Osteoblast (primary cell): Measurements from ENCODE around the gene SCT. TPM values are rescaled to one million over a fixed set of nuclear protein-coding genes. Genes with fewer than 3 reads are reported as not detected.

ENCODE experiments used
- DNase-seq: peaks from one replicate; pipeline ENCODE4 v3.0.0; 2011; ENCODE audit warnings: low spot score, mixed read lengths; ENCODE audit not compliant: insufficient read length; ENCODE audit errors: missing footprints
- H2AFZ ChIP-seq: 2 replicates; pipeline ENCODE4 v1.6.0; 2011; ENCODE audit warnings: mild to moderate bottlenecking, low read length
- H3K27ac ChIP-seq: 2 replicates; pipeline ENCODE4 v1.5.1; 2011; ENCODE audit warnings: mild to moderate bottlenecking, low read depth, low read length, moderate library complexity
- H3K27me3 ChIP-seq: 2 replicates; pipeline ENCODE4 v1.6.0; 2012; ENCODE audit warnings: mild to moderate bottlenecking, control low read depth, inconsistent platforms, low read length, moderate library complexity; ENCODE audit not compliant: insufficient read depth
- H3K36me3 ChIP-seq: 2 replicates; pipeline ENCODE4 v1.5.1; 2011; ENCODE audit warnings: mild to moderate bottlenecking, low read length, control low read depth, moderate library complexity; ENCODE audit not compliant: insufficient read depth
- H3K4me1 ChIP-seq: 2 replicates; pipeline ENCODE4 v1.5.1; 2011; ENCODE audit warnings: mild to moderate bottlenecking, low read length, control low read depth, moderate library complexity; ENCODE audit not compliant: insufficient read depth
- H3K4me2 ChIP-seq: 2 replicates; pipeline ENCODE4 v1.6.0; 2011; ENCODE audit warnings: mild to moderate bottlenecking, low read length; ENCODE audit not compliant: insufficient read depth
- H3K4me3 ChIP-seq: fragments of 200-600 bp; sonication (generic); 3 replicates; pipeline ENCODE4 v1.5.1; 2012; ENCODE audit warnings: mild to moderate bottlenecking, low read length, inconsistent platforms; ENCODE audit not compliant: insufficient read depth
- H3K79me2 ChIP-seq: 2 replicates; pipeline ENCODE4 v1.6.0; 2012; ENCODE audit warnings: mild to moderate bottlenecking, low read length, control low read depth, inconsistent platforms; ENCODE audit not compliant: insufficient read depth
- H3K9me3 ChIP-seq: 2 replicates; pipeline ENCODE4 v1.5.1; 2011; ENCODE audit warnings: low read depth, low read length, control low read depth
- H4K20me1 ChIP-seq: 2 replicates; pipeline ENCODE4 v1.6.0; 2012; ENCODE audit warnings: mild to moderate bottlenecking, low read length, control low read depth; ENCODE audit not compliant: insufficient read depth
- total RNA-seq: library from RNA; depleted of rRNA; stranded (reverse); fragments of >200 nt; gene quantifications from 2 replicates; pipeline ENCODE4 v1.2.3, GENCODE V29; 2012
- TF ChIP-seq, protein P1 (sequence below): IDR thresholded peaks from 2 replicates; pipeline ENCODE4 v1.5.1; 2011; ENCODE audit warnings: mild to moderate bottlenecking, low read depth, low read length, moderate library complexity; ENCODE audit errors: extremely low read depth

The SCT gene, protein sequence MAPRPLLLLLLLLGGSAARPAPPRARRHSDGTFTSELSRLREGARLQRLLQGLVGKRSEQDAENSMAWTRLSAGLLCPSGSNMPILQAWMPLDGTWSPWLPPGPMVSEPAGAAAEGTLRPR
- not detected in 2 replicates for total RNA-seq

DNA sequence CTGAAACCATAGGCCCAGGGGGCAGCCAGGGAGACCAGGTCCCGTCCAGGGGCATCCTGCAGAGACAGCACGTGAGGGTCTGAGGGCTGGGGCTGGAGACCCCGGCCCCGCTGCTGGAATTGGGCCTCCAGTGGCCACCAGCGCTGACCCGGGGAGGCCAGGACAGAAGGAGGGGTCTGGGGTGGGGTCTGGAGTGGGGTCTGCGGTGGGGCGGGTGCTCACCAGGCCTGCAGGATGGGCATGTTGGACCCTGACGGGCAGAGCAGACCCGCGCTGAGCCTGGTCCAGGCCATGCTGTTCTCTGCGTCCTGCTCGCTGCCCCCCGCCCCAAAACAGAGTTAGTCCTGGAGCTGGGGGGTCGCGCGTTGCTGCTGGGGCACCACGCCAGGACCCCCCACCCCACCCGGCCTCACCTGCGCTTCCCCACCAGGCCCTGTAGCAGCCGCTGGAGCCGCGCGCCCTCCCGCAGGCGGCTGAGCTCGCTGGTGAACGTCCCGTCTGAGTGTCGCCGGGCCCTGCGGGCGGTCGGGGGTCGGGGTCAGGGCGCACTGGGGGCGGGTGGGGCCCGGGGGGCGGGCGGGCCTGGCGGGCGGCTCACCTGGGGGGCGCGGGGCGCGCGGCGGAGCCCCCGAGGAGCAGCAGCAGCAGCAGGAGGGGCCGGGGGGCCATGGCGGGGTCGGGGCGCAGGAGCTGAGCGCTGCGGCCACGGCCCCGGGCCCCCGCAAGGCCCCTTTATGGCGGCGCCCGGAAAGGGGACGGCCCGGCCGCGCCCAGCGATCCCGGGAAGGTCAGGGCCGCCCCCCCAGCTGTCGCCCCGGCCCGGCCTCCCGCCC, at the start of gene SCT:
SCT (minus strand) TSS at position 707 of the 833 bp plus-strand sequence; CDS start at position 669, 38 bp downstream.
- H3K79me2 ChIP-seq = no peaks in the 10 kb centered on the region
- H3K9me3 ChIP-seq = no peaks in the 10 kb centered on the region
- peaks cover 15% of the 10 kb centered on the region for H3K4me1 ChIP-seq
- H3K27ac ChIP-seq = no peak within 1 kb of the TSS
- TF ChIP-seq, protein P1, sequence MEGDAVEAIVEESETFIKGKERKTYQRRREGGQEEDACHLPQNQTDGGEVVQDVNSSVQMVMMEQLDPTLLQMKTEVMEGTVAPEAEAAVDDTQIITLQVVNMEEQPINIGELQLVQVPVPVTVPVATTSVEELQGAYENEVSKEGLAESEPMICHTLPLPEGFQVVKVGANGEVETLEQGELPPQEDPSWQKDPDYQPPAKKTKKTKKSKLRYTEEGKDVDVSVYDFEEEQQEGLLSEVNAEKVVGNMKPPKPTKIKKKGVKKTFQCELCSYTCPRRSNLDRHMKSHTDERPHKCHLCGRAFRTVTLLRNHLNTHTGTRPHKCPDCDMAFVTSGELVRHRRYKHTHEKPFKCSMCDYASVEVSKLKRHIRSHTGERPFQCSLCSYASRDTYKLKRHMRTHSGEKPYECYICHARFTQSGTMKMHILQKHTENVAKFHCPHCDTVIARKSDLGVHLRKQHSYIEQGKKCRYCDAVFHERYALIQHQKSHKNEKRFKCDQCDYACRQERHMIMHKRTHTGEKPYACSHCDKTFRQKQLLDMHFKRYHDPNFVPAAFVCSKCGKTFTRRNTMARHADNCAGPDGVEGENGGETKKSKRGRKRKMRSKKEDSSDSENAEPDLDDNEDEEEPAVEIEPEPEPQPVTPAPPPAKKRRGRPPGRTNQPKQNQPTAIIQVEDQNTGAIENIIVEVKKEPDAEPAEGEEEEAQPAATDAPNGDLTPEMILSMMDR = no peak
- H2AFZ ChIP-seq = no peak within 1 kb of the TSS
- H3K36me3 ChIP-seq = no peaks in the 10 kb centered on the region
- no peak within 1 kb of the TSS for H3K4me3 ChIP-seq
- no peaks in the 10 kb centered on the region for H3K27me3 ChIP-seq
- no peak for DNase-seq
- H3K4me2 ChIP-seq = no peak within 1 kb of the TSS
- H4K20me1 ChIP-seq = peaks cover 3% of the 10 kb centered on the region

DNA sequence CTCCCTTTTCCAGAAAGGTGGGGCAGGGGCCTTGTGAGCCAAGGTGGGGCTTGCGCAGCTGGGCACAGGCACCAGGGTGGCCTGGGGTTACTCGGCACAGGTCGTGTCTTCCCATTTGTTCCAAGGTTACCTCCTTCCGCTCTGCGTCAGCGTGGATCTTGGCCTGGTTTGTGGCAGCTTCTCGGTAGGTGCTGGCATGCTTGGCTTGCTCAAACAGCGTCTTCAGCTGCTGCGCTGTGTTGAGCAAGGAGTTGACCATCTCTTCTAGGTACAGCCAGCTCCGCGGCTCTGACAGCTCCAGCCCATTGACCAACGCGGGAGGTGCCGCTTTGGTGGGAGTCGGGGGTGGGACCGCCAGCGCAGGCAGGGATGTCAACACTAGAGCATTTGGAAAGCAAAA, 47.4 kb upstream of the SCT start:
- no peaks in the 10 kb centered on the region for H3K9me3 ChIP-seq
- H3K27me3 ChIP-seq = no peaks in the 10 kb centered on the region
- H3K4me3 ChIP-seq = no peak overlapping the region
- H4K20me1 ChIP-seq = peaks cover 3% of the 10 kb centered on the region
- no peaks in the 10 kb centered on the region for H3K79me2 ChIP-seq
- TF ChIP-seq, protein P1 = no peak
- DNase-seq = no peak
- no peak overlapping the region for H2AFZ ChIP-seq
- H3K4me1 ChIP-seq = no peaks in the 10 kb centered on the region
- no peak overlapping the region for H3K27ac ChIP-seq
- peaks cover 43% of the 10 kb centered on the region for H3K36me3 ChIP-seq
- H3K4me2 ChIP-seq = no peak overlapping the region

DNA sequence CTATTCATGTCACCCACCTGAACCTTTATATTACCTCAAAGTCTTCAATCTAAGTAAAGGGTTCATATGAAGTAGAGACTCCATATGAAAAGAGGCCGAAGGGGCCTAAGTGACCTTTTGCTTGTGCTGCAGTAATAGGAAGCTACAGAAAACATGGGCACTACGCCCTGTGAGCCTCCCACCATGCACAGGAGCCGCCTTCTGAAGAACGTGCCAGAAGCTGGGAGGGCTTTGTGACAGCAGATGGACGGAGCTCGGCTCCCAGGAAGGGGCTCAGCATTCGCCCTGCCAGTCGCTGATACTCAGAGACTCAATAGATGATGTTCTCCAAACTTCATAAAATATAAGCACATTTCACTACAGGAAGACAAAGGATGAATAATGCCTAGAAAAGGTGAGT, 46.9 kb upstream of the SCT start:
- no peak for DNase-seq
- TF ChIP-seq, protein P1 = no peak
- H3K27ac ChIP-seq = no peak overlapping the region
- peaks cover 39% of the 10 kb centered on the region for H3K36me3 ChIP-seq
- no peaks in the 10 kb centered on the region for H3K79me2 ChIP-seq
- no peak overlapping the region for H2AFZ ChIP-seq
- H3K4me3 ChIP-seq = no peak overlapping the region
- H3K4me1 ChIP-seq = no peaks in the 10 kb centered on the region
- peaks cover 3% of the 10 kb centered on the region for H4K20me1 ChIP-seq
- H3K4me2 ChIP-seq = no peak overlapping the region
- no peaks in the 10 kb centered on the region for H3K9me3 ChIP-seq
- H3K27me3 ChIP-seq = no peaks in the 10 kb centered on the region

DNA sequence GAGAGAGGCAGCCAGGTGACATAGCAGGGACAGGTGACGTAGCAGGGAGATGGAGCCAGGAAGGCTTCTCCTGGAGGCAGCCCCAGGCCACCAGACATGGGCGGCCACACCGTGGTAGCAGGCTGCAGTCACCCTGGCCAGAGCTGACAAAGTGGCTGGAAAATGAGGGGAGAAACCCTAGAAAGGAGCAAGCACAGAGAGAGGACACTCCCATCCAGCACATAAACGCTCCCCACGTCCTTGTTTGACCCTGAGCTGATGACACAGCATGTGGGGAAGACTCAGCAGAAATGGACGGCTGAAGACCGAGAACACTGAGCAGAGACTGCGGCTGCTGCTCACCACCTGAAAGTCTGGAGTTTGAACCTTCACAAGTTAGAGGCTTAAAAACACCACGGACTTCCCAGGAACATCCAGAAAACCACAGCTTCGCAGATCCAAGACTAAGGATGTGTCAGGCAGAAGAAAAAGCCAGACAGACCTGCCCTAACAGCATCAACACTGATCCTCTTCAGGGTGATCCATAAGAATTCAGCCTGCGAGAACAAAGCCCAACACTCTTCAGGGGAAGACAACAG, 38.8 kb upstream of the SCT start:
- TF ChIP-seq, protein P1 = no peak
- peaks cover 4% of the 10 kb centered on the region for H3K79me2 ChIP-seq
- no peak overlapping the region for H3K27ac ChIP-seq
- no peaks in the 10 kb centered on the region for H3K27me3 ChIP-seq
- H3K9me3 ChIP-seq = no peaks in the 10 kb centered on the region
- H3K4me2 ChIP-seq = no peak overlapping the region
- H2AFZ ChIP-seq = no peak overlapping the region
- no peak overlapping the region for H3K4me3 ChIP-seq
- peak; percentile 86 for DNase-seq
- peaks cover 8% of the 10 kb centered on the region for H4K20me1 ChIP-seq
- H3K36me3 ChIP-seq = peaks cover 17% of the 10 kb centered on the region
- no peaks in the 10 kb centered on the region for H3K4me1 ChIP-seq
